HG02884 (cell line): ENCODE data around the gene YWHAE.
A peak's percentile ranks its signal among the peaks of the same experiment; 100 is the strongest.
"Not testable (repeated sequence)": the region's sequence is repeated elsewhere in the genome, so short reads cannot be mapped to it uniquely, and the experiment has no call there.

Source experiments
- ATAC-seq: cut with Tn5 transposase; IDR thresholded peaks from one replicate; pipeline ENCODE4 v1.9.1; 2021; ENCODE audit warnings: mild to moderate bottlenecking, moderate library complexity; ENCODE audit not compliant: unreplicated experiment

Gene YWHAE

GRCh38 chr17:1399679-1400512, at the start of gene YWHAE:
Gene YWHAE, minus strand, starts transcription at chr17:1400222. Its CDS starts 112 bp downstream, at chr17:1400110.
- peak; percentile 83 for ATAC-seq

GRCh38 chr17:1449412-1449967, 49.5 kb upstream of the YWHAE start:
- no peak for ATAC-seq

GRCh38 chr17:1447052-1447451, 47.0 kb upstream of the YWHAE start:
- no peak for ATAC-seq

- ATAC-seq: no peak
Observed at GRCh38 chr17:1446201-1446600, 46.2 kb upstream of the YWHAE start.

GRCh38 chr17:1445695-1446094, 45.7 kb upstream of the YWHAE start:
- not testable (repeated sequence) for ATAC-seq

- not testable (repeated sequence) for ATAC-seq
Observed at GRCh38 chr17:1442721-1443120, 42.7 kb upstream of the YWHAE start.

- no peak for ATAC-seq
Observed at GRCh38 chr17:1442187-1442586, 42.2 kb upstream of the YWHAE start.

GRCh38 chr17:1440921-1441320, 40.9 kb upstream of the YWHAE start:
- ATAC-seq: no peak

GRCh38 chr17:1438593-1439083, 38.6 kb upstream of the YWHAE start:
- ATAC-seq: no peak

- no peak for ATAC-seq
Observed at GRCh38 chr17:1435326-1435725, 35.3 kb upstream of the YWHAE start.

- ATAC-seq: no peak
Observed at GRCh38 chr17:1434150-1434549, 34.1 kb upstream of the YWHAE start.

- ATAC-seq: peak; percentile 65
Observed at GRCh38 chr17:1431631-1432104, 31.6 kb upstream of the YWHAE start.

GRCh38 chr17:1423456-1424135, 23.6 kb upstream of the YWHAE start:
- no peak for ATAC-seq

GRCh38 chr17:1422885-1423284, 22.9 kb upstream of the YWHAE start:
- no peak for ATAC-seq

- ATAC-seq: no peak
Observed at GRCh38 chr17:1421470-1421869, 21.4 kb upstream of the YWHAE start.

- no peak for ATAC-seq
Observed at GRCh38 chr17:1420981-1421380, 21.0 kb upstream of the YWHAE start.

GRCh38 chr17:1420163-1420562, 20.1 kb upstream of the YWHAE start:
- no peak for ATAC-seq

GRCh38 chr17:1418476-1418875, 18.5 kb upstream of the YWHAE start:
- not testable (repeated sequence) for ATAC-seq

GRCh38 chr17:1416414-1416813, 16.4 kb upstream of the YWHAE start:
- ATAC-seq: no peak

GRCh38 chr17:1414634-1415033, 14.6 kb upstream of the YWHAE start:
- ATAC-seq: no peak

GRCh38 chr17:1414001-1414574, 14.1 kb upstream of the YWHAE start:
- no peak for ATAC-seq
